ENCODE measurements around the gene CNNM2. TPM values are rescaled to one million over a fixed set of nuclear protein-coding genes. Genes with fewer than 3 reads are reported as not detected.

Gene CNNM2
- total RNA-seq, 1 donor from 2014 or later: 12.9 TPM

DNA sequence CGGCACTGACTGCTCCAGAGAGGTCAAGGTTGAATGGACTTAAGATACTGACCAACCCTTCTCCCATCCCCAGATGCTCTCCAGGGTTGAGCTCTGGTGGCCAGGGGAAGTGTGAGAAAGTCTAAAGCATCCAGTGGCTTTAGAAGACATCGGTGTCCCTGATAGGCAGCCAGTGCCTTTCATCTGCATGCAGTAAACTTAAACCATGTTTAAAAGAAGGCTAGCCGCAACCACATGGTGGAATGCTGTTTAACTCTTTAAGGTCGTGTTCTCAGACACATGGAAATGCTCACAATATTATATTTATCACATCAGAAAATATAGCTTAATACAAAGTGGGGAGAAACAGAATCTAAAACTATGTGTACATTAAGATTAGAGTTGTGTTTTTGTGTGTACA lies 137.0 kb downstream of the CNNM2 start:
- peaks cover 8% of the 10 kb centered on the region for H3K4me1 ChIP-seq
- H3K27ac ChIP-seq: no peak overlapping the region
- intact Hi-C loops (cut with DNase I): no loop called here
- TF ChIP-seq, protein P1, sequence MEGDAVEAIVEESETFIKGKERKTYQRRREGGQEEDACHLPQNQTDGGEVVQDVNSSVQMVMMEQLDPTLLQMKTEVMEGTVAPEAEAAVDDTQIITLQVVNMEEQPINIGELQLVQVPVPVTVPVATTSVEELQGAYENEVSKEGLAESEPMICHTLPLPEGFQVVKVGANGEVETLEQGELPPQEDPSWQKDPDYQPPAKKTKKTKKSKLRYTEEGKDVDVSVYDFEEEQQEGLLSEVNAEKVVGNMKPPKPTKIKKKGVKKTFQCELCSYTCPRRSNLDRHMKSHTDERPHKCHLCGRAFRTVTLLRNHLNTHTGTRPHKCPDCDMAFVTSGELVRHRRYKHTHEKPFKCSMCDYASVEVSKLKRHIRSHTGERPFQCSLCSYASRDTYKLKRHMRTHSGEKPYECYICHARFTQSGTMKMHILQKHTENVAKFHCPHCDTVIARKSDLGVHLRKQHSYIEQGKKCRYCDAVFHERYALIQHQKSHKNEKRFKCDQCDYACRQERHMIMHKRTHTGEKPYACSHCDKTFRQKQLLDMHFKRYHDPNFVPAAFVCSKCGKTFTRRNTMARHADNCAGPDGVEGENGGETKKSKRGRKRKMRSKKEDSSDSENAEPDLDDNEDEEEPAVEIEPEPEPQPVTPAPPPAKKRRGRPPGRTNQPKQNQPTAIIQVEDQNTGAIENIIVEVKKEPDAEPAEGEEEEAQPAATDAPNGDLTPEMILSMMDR (IDR thresholded peaks at IDR 0.05): no peak
- no peak overlapping the region for H3K4me3 ChIP-seq
- no peak for DNase-seq
- no peaks in the 10 kb centered on the region for H3K27me3 ChIP-seq
- H3K9me3 ChIP-seq: no peaks in the 10 kb centered on the region
- no peak for ATAC-seq
- H3K36me3 ChIP-seq: peaks cover 7% of the 10 kb centered on the region

DNA sequence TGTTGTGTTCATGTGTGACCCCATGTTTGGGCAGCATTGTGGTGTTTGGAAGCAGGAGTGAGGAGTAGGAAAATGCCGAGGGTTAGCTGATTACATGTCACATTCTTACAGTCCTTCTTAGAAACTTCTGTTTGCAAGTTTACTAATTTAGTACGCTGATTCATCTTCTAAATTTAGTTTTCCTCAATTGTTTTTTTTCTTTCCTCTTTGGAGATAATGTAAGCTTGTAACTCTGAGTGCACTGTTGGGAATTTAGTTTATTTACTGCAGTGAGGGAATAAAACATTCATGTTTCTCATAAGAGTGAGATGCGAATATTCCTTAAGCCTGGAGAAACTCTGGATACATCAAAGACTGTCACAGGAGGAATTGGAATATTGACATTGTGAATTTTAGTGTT lies 139.9 kb downstream of the CNNM2 start:
- no peak overlapping the region for H3K4me3 ChIP-seq
- no peak for ATAC-seq
- DNase-seq: no peak
- intact Hi-C loops (cut with DNase I): no loop called here
- H3K27me3 ChIP-seq: no peaks in the 10 kb centered on the region
- TF ChIP-seq, protein P1 (IDR thresholded peaks at IDR 0.05): no peak
- H3K36me3 ChIP-seq: peaks cover 7% of the 10 kb centered on the region
- H3K27ac ChIP-seq: no peak overlapping the region
- H3K4me1 ChIP-seq: peaks cover 8% of the 10 kb centered on the region
- H3K9me3 ChIP-seq: no peaks in the 10 kb centered on the region

DNA sequence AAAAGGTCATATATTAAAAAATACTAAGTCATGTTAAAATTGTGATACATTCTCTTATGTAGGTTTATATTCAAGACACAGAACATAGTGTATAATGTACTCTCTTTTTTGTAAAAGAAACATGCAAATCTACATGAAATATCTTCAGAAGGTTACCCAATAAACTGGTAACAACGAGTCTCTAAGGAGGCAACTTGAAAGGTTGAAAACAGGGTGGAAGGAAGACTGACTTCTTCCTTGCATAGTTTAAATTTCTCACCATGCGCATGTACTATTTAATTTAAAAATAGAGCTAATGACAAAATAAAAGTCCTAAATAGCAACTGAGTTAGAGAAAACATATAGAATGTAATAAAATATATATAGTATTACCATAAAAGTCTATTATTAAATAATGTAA lies 142.5 kb downstream of the CNNM2 start:
- TF ChIP-seq, protein P1 (IDR thresholded peaks at IDR 0.05): no peak
- Histone ChIP-seq H3K4me3 (no peak overlapping the region), H3K4me1 (no peaks in the 10 kb centered on the region), H3K27ac (no peak overlapping the region), H3K27me3 (no peaks in the 10 kb centered on the region), H3K9me3 (no peaks in the 10 kb centered on the region), H3K36me3 (peaks cover 7% of the 10 kb centered on the region)
- ATAC-seq (no peak), DNase-seq (no peak)
- intact Hi-C loops (cut with DNase I): loop anchor here (10.0 kb wide), 1 partner anchor 146 kb away; the partner anchor contains the start of gene CNNM2

DNA sequence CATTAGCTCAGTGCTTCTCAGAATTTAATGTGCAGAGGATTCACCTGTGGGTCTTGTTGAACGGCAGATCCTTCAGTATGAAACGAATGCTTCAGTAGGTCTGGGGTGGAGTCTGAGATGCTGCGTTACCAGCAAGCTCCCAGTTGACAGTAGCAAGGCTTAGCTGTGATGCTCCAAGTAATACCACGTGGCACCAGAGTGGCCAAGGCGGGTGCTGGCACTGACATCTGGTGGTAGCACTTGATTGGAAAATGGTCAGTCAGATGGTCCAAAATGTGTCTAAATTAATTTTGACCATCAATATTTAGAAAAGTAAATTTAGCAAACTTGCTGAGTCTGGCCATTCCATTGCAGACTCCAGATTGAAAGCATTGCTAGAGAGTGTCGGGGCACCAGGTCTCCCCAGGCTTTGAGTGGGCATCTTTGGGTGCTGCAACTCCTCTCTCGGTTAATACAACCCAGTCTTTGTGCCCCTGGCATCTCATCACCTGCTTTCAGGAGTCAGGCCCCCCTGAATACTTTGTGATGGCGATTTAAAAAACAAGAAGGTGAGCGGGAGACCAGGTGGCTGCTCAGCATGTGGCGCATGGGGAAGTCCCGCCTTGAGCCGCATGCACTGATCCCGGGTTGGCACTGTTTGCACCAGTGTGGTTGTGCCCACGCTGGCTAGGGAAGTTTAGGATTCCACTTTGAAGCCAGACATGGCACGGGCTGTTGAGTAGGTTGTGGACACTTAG lies 144.9 kb downstream of the CNNM2 start:
- DNase-seq: no peak
- Histone ChIP-seq H3K27me3 (no peaks in the 10 kb centered on the region), H3K9me3 (no peaks in the 10 kb centered on the region), H3K4me1 (no peaks in the 10 kb centered on the region), H3K4me3 (no peak overlapping the region), H3K27ac (no peak overlapping the region), H3K36me3 (no peaks in the 10 kb centered on the region)
- intact Hi-C loops (cut with DNase I): loop anchor here (10.0 kb wide), 1 partner anchor 148 kb away; the partner anchor contains the start of gene CNNM2
- no peak for ATAC-seq
- TF ChIP-seq, protein P1 (IDR thresholded peaks at IDR 0.05): no peak

DNA sequence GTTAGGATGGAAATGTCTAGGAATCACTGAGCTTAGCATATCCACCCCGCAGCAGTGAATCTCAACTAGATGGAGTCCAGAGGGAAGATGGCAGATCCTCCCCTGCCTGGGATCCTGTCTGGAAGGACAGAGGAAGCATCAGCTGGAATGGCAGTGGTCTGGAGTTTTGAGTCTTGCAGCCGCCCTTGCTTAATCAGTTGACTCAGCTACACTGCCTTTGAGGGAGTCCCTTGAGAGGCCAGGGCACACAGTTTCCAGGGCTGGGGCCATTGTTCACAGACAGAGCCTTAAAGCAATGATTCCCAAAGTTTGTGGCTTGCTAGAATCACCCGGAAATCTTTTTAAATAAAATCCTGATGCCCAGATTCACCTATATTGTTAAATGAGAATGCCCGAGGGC lies 146.9 kb downstream of the CNNM2 start:
- Histone ChIP-seq H3K4me1 (no peaks in the 10 kb centered on the region), H3K4me3 (no peak overlapping the region), H3K36me3 (no peaks in the 10 kb centered on the region), H3K27me3 (no peaks in the 10 kb centered on the region), H3K9me3 (no peaks in the 10 kb centered on the region), H3K27ac (no peak overlapping the region)
- DNase-seq: no peak
- TF ChIP-seq, protein P1 (IDR thresholded peaks at IDR 0.05): no peak
- intact Hi-C loops (cut with DNase I): loop anchor here (10.0 kb wide), 1 partner anchor 150 kb away; the partner anchor contains the start of gene CNNM2
- ATAC-seq: no peak
